NCI-H748 (cell line): ENCODE data around the gene EDN1.
"Not testable (repeated sequence)": the region's sequence is repeated elsewhere in the genome, so short reads cannot be mapped to it uniquely, and the experiment has no call there.

Source experiments
- DNase-seq: peaks from one replicate; lab custom pipeline; 2025; ENCODE audit not compliant: unreplicated experiment; lab: John Stamatoyannopoulos, UW

The EDN1 gene

GRCh38 chr6:12293931-12294807 lies 4.0 kb downstream of the EDN1 start:
- no peak for DNase-seq

DNA sequence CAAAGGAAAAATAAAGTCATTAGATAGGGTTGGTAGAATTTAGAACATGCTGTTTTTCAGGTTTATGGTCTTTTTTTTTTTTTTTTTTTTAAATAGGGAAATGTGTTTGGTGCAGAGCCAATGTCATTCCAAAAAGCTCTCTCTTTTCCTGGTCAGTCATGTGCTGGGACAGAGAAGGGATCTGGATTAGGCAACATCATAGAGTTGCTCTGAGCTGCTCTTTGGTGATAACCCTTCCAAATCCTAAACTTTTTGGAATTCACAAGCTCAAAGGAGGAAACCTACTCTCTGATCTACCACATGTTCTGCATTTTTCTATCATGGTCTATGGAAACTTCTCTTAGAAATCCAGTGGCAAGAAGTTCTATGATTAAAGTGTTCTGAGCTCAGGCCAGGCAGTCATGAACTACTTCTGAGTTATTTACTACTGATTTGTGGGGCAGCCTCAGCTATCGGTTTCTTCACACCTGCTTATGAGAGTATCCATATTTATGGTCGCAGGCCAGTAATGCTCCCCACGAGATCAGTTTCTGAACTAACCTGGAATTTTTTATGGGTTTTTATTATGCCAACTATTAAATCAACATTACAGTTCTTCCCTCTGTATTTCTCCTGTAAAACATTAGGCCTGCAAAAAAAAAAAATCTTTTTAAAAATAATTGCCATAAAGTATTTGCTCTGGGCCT lies 4.8 kb downstream of the EDN1 start:
- no peak for DNase-seq

DNA sequence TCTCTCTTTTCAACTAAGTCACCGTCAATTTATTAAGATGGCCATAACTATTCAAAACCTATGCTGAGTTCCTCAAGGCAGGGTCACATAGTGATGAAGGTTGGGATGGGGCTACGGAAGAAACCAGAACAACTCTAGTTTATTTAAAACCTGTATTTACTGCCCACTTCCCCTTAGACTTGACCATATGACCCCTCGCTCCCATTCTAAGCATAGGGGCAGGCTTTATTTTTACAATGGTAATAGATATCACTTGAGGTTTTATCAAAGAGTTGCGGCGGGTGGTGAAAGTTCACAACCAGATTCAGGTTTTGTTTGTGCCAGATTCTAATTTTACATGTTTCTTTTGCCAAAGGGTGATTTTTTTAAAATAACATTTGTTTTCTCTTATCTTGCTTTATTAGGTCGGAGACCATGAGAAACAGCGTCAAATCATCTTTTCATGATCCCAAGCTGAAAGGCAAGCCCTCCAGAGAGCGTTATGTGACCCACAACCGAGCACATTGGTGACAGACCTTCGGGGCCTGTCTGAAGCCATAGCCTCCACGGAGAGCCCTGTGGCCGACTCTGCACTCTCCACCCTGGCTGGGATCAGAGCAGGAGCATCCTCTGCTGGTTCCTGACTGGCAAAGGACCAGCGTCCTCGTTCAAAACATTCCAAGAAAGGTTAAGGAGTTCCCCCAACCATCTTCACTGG lies 5.5 kb downstream of the EDN1 start:
- no peak for DNase-seq

- DNase-seq = no peak
These were observed 6.1 kb downstream of the EDN1 start for GRCh38 chr6:12296255-12296573.

- DNase-seq = no peak
These were observed 6.4 kb downstream of the EDN1 start for GRCh38 chr6:12296604-12297003.

- no peak for DNase-seq
These were observed 7.3 kb downstream of the EDN1 start for GRCh38 chr6:12297363-12298016.

DNA sequence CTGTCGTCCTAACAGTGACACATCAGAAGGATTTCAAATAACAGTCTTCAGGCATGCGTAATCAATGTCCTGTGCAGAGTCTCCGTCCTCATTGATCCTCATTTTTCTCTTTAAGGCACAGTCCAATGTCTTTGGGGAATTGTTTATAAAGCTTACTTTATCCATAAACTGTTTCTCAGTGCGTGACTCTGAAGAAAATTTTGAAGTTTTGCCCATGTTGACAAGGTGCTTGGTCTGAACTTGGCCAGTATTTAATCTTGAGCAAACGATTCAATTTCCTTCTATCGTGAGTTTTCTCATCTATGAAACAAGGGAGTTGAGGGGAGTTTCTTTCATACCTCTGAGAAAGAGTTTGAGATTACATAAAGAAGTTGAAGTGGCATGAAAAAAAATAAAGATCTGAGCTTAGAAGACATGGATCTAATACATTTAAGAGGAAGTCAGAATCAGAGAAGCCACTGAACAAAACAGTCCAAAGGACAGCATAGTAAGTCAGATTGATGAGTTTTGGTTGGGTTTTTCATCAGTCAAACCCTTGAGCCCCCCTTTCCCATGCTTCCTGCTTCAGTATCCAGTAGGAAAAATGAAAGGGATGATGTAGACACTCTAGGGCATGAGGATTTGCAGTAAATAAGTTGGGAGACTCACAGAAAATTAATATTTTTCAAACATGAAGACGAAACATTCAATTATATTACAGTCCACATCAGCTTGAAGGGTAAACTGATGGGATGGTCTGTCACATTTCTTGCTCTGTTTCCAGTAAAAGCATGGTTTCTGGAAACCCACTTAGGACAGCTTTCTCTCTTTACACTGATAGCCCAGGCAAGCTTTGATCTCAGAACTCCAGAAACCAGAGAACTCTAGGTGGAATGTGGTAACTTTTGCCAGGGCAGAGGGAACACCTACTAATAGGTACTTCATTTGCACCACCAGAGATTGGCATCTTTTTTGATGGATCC lies 8.1 kb downstream of the EDN1 start:
- no peak for DNase-seq

DNA sequence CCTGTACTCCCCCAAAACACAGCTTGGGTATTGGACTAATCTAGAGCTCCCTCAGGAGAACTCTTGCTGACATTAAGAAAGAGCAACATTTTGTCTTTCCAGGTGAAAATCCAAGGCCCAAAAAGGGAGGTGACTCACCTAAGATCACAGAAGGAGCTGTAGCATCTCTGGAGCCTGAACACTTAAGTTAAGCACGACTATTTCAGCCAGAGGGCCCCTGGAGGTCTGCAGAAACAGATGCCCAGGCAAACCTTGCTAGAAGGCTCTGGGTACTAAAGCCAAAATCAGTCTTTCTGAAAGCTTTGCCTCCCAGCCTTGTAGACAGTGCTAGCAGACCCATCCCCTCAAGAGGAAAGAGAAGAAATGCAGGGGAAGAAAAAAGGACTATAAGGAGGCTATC lies 8.8 kb downstream of the EDN1 start:
- DNase-seq = no peak

GRCh38 chr6:12301018-12301417 lies 10.9 kb downstream of the EDN1 start:
- no peak for DNase-seq

DNA sequence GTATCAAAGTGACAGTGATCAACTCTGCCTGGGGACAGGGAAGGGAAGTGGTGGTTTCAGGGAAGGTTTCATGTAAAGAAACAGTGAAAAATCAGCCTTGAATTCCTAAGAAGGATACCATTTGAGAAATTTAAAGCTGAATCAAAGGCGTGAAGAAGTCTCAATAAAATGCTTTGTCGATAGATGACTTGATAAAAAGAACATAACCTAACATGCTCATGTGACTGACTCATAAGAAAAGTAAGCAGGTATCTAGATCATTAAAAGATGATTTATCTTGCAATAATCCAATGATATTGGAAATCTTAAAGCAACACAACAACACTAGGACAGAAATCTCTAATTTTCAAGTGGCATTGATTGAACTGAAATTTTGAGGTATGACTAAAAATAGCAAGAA lies 14.3 kb downstream of the EDN1 start:
- DNase-seq = no peak

DNA sequence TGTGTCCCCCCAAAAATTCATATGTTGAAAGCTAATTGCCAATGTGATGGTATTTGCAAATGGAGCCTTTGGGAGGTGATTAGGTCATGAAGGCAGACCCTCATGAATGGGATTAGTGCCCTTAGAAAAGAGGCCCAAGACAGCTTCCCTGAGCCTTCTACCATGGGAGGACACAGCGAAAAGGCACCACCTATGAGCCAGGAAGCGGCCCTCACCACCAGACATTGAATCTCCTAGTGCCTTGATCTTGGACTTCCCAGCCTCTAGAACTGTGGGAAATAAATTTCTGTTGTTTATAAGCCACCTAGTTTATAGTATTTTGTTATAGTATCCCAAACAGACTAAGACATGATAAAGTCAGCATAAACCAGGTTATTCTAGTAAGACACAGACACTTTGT lies 18.9 kb downstream of the EDN1 start:
- no peak for DNase-seq

- no peak for DNase-seq
These were observed 20.9 kb downstream of the EDN1 start for GRCh38 chr6:12311106-12311505.

DNA sequence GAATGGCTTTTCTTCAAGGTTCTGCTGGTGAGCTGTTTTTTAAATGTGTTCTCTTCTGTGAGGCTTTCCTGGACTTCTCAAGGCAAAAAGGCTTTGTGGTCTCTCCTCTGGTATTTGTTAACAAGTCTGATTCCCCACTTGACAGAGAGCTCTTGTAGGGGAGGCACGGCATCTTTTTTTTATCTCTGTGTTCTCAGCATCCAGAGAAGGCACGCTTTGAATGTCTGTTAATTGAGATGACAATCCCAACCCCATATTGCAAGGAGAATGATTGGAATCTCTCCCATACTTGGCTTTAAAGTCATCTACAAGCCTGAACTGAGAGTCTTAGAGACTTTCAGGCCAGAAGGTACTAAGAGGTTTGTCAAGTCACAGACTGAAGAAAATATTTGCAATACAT lies 22.6 kb downstream of the EDN1 start:
- DNase-seq = no peak

- DNase-seq = no peak
These were observed 23.3 kb downstream of the EDN1 start for GRCh38 chr6:12313306-12313991.

DNA sequence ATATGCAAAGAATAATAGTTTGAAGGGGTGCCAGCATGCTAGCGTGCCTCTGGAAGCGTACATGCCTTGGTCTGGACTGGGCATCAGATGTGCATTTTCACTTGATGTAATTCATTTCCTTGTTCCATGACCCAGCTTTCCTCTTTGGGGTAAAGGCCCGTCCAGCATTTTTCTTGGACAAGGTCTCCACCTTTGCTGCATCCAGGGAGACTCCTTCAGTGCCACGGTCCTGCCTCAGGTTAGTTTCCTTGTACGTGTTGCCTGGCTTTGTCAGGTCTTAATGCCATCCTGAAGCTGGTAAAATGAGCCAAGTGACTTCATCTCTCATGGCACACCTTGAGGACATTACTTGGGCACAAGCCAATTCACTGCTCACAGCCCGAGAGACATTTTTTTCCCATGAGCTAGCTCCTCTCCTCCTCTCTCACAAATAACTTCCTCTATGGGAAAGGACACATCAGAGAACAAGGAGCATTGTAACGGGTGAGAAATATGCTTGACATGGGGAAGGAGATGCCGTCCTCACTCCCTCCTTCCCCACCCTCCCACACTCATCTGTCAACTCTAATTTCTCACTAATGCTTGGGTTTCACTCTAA lies 23.9 kb downstream of the EDN1 start:
- no peak for DNase-seq

GRCh38 chr6:12314751-12315150 lies 24.6 kb downstream of the EDN1 start:
- DNase-seq = no peak

- no peak for DNase-seq
These were observed 25.3 kb downstream of the EDN1 start for GRCh38 chr6:12315292-12316081.

DNA sequence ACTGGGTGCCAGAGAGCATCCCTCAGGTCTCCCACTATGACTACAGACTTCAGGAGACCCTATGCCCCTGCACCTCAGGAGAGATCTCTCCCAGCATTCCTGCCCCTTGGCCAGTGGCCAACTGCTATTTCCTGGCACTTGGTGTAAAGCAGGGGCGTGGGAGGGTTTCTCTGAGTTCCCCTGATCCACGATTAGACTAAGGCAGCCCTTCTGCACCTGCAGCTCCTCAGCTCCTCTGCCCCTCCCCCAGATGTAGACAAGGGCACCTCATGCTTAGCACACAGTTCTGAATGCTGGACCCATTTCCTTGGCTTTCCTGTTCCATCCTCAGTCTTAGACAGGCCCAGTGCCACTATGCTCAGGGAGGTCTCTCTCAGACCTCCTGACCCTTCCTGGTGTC lies 28.6 kb downstream of the EDN1 start:
- DNase-seq = no peak

GRCh38 chr6:12320074-12320473 lies 29.9 kb downstream of the EDN1 start:
- DNase-seq = not testable (repeated sequence)
